SK-N-DZ (cell line): Measurements from ENCODE around the gene SEC11A. TPM values are rescaled to one million over a fixed set of nuclear protein-coding genes. Genes with fewer than 3 reads are reported as not detected.
"Not testable (repeated sequence)": the region's sequence is repeated elsewhere in the genome, so short reads cannot be mapped to it uniquely, and the experiment has no call there.

Experiments used
- DNase-seq: peaks from one replicate; pipeline ENCODE4 v3.0.0-alpha.2; 2015; ENCODE audit warnings: low spot score
- polyA plus RNA-seq, 2 experiments: library from polyadenylated mRNA; depleted of rRNA; stranded (reverse); fragments of >200 nt; gene quantifications; 2 replicates each; pipeline ENCODE4 v1.2.3, GENCODE V29; 2014

SEC11A gene
- 356 and 384 TPM in 2 replicates for polyA plus RNA-seq (2014; cell fraction: cytosol; rRNA removed)
- polyA plus RNA-seq (2014; cell fraction: nucleus; rRNA removed) = 132 and 178 TPM in 2 replicates

DNA sequence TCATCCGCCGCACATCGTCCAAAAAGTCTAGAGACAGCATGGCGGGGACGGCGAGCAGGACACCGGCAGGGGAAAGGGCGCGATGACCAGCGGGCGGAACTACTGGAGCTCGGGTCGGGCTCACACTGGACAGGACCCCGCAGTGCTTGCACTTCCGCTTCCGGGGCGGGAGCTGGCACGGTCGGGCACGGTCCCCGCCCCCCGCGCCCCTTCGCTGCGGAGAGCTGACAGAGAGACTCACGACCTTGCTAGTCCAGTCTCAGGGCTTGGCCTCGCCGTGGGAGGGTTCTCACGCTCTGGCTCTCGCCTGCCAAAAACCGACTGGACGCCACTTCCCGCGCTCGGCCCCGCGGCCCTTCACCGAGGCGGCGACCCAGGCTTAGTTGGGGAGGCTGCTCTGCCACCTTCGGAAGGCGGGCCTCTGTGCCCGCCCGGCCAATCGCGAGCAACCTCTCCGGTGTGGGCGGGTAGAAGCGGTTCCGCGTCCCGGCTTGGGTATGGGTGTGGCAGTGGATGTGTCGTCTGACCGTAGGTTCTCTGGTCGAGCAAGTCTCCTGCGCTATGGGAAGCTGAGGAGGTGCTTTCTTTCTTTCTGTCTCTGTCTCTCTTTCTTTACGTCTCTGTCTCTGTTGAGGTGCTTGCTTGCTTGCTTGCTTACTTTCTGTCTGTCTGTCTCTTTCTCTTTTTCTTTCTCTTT lies at the start of gene SEC11A:
Gene SEC11A (minus strand): TSS at position 104 of the 697 bp plus-strand sequence. CDS start 64 bp downstream, at position 40.
- peak; percentile 93 for DNase-seq

GRCh38 chr15:84765675-84766074 lies 49.7 kb upstream of the SEC11A start:
- DNase-seq = no peak

GRCh38 chr15:84764989-84765388 lies 49.0 kb upstream of the SEC11A start:
- no peak for DNase-seq

DNA sequence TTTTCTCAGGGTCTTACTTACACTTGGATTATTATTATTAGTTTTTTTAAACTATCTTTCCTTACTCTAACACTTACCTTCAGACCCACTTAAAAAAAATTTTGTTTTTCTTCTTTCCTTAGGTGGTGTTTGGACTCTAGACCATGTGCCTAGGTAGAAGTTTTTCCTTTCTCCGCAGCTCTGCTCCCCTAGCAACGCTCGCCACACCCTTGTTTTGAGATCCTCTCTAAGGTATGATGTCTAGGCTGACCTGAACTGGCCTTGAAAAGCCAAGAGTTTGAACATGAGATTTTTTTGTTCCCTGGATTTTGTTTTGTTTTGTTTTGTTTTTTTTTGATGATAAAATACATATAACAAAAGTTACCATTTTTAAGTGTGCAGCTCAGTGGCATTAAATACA lies 48.6 kb upstream of the SEC11A start:
- no peak for DNase-seq

DNA sequence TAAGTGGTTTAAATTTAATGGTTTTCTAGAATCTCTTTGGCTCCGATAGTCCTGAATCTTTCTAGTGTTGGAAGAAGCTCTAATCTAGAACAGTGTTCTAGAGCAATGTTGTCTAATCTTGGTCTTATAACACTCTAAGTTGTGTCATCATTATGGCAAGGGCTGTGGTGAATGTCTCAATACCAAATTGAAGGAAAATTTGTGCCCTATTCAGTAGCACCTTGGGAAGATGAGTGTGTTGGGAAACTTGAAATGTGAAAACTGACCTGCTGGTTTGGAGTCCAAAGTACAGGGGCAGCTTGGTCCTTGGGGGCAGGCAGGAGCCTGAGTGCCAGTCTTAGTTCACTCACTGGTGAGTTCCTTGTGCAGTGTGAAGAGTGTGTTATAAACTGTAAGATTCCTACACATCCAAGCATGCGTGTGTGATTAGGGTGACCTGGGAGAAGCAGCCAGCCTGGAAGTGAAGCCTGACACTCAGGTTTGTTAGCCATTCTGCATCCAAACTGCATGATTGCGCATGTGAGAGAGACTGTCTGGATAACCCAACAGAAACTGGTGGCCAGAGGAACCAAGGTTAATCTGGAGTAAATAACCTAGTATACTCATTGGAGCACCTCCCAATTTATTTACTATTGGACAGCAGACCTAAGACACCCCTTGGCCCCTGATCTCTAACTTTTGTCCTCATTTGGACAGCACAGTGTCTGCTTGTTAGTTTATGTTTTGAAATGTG lies 47.1 kb upstream of the SEC11A start:
- DNase-seq = no peak

GRCh38 chr15:84761607-84762131 lies 45.7 kb upstream of the SEC11A start:
- DNase-seq = no peak

- no peak for DNase-seq
Observed at GRCh38 chr15:84760219-84760618, 44.3 kb upstream of the SEC11A start.

DNA sequence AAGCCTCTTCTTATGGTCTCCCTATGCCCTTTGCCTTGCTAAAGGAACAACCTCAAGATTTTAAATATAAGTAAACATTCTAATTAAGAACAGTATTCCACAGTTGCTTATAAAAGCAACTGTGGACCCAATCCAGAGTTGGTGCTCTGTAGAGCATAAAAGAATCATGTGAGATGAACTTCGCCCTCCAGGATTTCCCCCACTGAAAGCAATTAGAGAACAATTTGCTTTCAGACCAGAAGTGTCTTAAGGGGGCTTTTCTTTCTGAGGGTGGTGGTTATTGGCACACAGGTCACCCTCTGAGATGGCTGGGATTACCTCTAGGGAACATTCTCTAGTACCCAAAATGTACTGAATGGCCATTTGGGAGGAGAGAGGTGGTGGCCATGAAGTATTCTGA lies 43.1 kb upstream of the SEC11A start:
- DNase-seq = no peak

DNA sequence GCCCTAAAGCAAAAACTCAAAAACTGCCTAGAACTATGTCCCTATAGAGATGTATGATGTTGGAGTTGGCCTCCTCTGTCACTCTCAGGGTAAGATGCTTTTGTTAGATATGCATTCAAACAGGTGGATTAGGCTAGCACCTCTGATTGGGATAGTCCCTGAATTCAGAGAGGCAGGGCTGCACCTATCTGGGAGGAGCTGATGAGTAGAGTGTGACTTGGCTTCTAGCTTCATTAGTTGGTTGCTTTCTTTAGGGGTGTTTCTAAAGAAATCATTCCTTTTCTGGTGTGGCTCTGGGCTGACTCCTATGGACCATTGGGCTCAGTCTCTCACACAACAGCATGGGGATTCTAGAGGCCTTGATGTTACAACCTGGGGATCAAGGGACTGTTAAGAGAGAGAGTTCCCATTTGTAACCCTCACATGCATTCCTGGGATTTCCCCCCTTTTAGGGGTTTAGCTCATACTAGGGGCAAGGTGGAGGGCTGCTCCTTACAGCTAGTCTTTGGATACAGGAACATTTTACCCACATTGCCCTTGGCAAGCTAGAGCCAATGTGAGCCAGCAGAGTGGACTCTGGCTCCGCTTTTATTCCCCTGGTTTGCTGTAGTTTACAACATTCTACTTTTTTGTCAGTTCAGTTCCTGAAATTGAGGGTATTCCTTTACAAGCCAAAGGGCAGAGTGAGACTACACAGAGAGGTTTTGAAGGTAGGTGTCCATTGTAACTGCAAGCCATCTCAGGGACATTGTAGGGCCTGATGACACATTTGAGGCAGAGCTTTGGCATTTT lies 40.0 kb upstream of the SEC11A start:
- DNase-seq = no peak

DNA sequence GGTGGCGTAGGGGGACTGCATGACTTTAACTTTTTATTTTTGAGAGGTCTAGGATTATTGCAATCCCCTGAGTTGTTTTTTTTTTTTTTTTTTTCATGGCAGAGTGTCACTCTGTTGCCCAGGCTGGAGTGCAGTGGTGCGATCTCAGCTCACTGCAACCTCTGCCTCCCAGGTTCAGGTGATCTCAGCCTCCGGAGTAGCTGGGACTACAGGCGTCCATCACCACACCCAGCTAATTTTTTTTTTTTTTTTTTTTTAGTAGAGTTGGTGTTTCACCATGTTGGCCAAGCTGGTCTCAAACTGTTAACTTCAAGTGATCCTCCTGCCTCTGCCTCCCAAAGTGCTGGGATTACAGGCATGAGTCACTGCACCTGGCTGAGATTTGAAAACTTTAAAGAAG lies 39.0 kb upstream of the SEC11A start:
- DNase-seq = not testable (repeated sequence)

DNA sequence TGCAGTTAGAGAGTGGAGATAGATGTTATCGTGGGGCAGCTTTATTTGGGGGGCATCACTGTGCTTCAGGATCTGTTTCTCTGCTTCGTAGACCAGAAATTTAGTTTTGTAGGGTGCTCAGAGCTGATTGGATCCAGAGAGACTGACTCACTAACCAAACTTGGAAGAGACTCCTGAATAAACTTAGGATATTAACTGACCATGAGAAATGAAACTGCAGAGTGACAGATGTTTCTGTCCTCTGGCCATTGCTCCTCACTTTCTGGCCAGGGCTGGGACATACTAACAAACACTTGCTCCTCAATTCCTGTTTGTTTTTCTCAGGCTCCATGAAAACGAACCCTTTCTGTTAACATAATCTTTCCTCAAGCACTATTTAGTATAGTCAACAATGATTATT lies 36.8 kb upstream of the SEC11A start:
- DNase-seq = no peak

- no peak for DNase-seq
Observed at GRCh38 chr15:84752195-84752594, 36.3 kb upstream of the SEC11A start.

GRCh38 chr15:84751721-84752120 lies 35.8 kb upstream of the SEC11A start:
- not testable (repeated sequence) for DNase-seq

DNA sequence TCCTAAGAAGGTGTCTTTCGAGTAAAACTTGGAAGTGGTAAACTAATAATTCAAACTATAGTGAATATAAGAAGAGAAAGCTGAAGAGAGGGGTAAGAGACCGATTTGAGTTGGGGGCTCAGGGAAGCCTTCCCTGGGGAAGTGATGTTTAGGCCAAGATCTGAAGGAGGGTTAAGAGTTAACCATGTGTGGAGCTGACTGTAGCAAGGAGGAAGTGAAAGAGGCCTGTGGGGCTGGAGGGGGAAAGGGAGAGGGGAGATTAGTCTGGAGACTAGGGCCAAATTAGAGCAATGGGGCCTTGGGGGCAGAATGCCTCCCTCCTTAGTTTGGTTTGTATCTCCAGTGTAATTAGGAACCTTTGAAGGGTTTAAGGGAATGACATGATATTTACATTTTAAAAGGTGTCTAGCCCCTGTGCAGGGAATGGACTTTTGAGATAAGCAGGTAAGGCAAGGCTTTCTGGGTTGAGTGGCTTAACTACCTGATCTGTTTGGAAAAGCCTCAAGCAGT lies 34.7 kb upstream of the SEC11A start:
- DNase-seq = no peak

GRCh38 chr15:84749111-84749991 lies 33.4 kb upstream of the SEC11A start:
- DNase-seq = peak; percentile 35

- peak; percentile 49 for DNase-seq
Observed at GRCh38 chr15:84748274-84749110, 32.6 kb upstream of the SEC11A start, which contains the start of gene ZNF592. ZNF592 (plus strand) TSS chr15:84748592; CDS start chr15:84782676, 34,084 bp downstream.

GRCh38 chr15:84747416-84748273 lies 31.7 kb upstream of the SEC11A start:
- peak; percentile 74 for DNase-seq

- DNase-seq = no peak
Observed at GRCh38 chr15:84741121-84741520, 25.2 kb upstream of the SEC11A start.

- DNase-seq = no peak
Observed at GRCh38 chr15:84740691-84741090, 24.8 kb upstream of the SEC11A start.
